Smooth muscle cell (in vitro differentiated cells): Measurements from ENCODE around the gene SSBP1. TPM values are rescaled to one million over a fixed set of nuclear protein-coding genes. Genes with fewer than 3 reads are reported as not detected.
"Not testable (repeated sequence)": the region's sequence is repeated elsewhere in the genome, so short reads cannot be mapped to it uniquely, and the experiment has no call there.

ENCODE experiments used
- DNase-seq: peaks from one replicate; lab custom pipeline; 2025; ENCODE audit not compliant: unreplicated experiment; lab: John Stamatoyannopoulos, UW
- H2AFZ ChIP-seq: fragments of 200-600 bp; sonication (generic); 2 replicates; pipeline ENCODE4 v1.6.0; 2016; ENCODE audit warnings: antibody characterized with exemption, low read depth, mild to moderate bottlenecking
- H3F3A ChIP-seq: fragments of 200-600 bp; sonication (generic); 2 replicates; pipeline ENCODE4 v1.6.0; 2017; ENCODE audit warnings: antibody characterized with exemption, low read depth
- H3K27ac ChIP-seq: fragments of 200-600 bp; sonication (generic); 2 replicates; pipeline ENCODE4 v1.5.1; 2016; ENCODE audit warnings: low read depth, mild to moderate bottlenecking
- H3K27me3 ChIP-seq: fragments of 200-600 bp; sonication (generic); 2 replicates; pipeline ENCODE4 v1.6.1; 2016; ENCODE audit warnings: low read depth, mild to moderate bottlenecking
- H3K36me3 ChIP-seq: fragments of 200-600 bp; sonication (generic); 2 replicates; pipeline ENCODE4 v1.5.1; 2016; ENCODE audit warnings: low read depth
- H3K4me1 ChIP-seq: fragments of 200-600 bp; sonication (generic); 2 replicates; pipeline ENCODE4 v1.5.1; 2016; ENCODE audit warnings: low read depth
- H3K4me2 ChIP-seq: fragments of 200-600 bp; sonication (generic); 2 replicates; pipeline ENCODE4 v1.6.0; 2016; ENCODE audit warnings: mild to moderate bottlenecking
- H3K4me3 ChIP-seq: fragments of 200-600 bp; sonication (generic); 2 replicates; pipeline ENCODE4 v1.5.1; 2016; ENCODE audit warnings: mild to moderate bottlenecking
- H3K79me2 ChIP-seq: fragments of 200-600 bp; sonication (generic); 2 replicates; pipeline ENCODE4 v1.6.0; 2016; ENCODE audit warnings: low read depth, mild to moderate bottlenecking
- H3K9ac ChIP-seq: fragments of 200-600 bp; sonication (generic); 2 replicates; pipeline ENCODE4 v1.6.0; 2016; ENCODE audit warnings: low read depth
- H3K9me3 ChIP-seq: fragments of 200-600 bp; sonication (generic); replicated peaks from 2 replicates; pipeline ENCODE4 v1.5.1; 2016; ENCODE audit warnings: low read depth
- H4K20me1 ChIP-seq: fragments of 200-600 bp; sonication (generic); 2 replicates; pipeline ENCODE4 v1.6.0; 2016; ENCODE audit warnings: low read depth
- WGBS: methylation state at CpG from one replicate; pipeline ENCODE4 v1.1.7; 2016; ENCODE audit warnings: low lambda C conversion rate; 5-methylcytosine and 5-hydroxymethylcytosine counted together
- polyA plus RNA-seq: library from polyadenylated mRNA; unstranded; fragments of >200 nt; fragmentation: Nextera tagmentation; extraction: Ambion mirVana; gene quantifications from 2 replicates; pipeline ENCODE4 v1.2.1, GENCODE V29; 2016
- total RNA-seq: library from RNA; depleted of rRNA; stranded (reverse); fragments of >200 nt; gene quantifications from 2 replicates; pipeline ENCODE4 v1.2.3, GENCODE V29; 2014
- TF ChIP-seq, protein P1 (sequence below): fragments of 200-600 bp; sonication (generic); IDR thresholded peaks from 2 replicates; pipeline ENCODE4 v1.5.1; 2017; ENCODE audit warnings: borderline replicate concordance, mild to moderate bottlenecking, antibody characterized with exemption; ENCODE audit not compliant: insufficient read depth, poor library complexity, severe bottlenecking

SSBP1 gene
- total and polyA plus RNA-seq, 2 experiments from 2014 or later: 202 to 255 TPM

DNA sequence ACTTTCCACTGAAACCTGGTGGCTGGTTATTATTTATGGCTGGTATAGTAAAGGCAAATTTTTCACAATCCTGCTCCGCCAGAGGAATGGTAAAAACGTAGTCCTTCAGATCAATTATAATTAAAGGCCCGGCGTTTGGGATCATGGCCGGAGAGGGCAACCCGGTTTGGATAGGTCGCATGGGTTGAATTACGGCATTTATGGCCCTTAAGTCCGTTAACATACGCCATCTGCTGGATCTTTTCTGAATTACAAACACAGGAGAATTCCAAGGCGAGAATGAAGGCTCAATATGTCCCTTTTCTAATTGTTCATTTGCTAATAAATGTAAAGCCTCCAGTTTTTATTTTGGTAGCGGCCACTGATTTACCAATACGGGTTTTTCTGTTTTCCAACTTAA is 14.5 kb downstream of the SSBP1 start:
- Histone ChIP-seq H3K27ac (no peak overlapping the region), H3K9me3 (peaks cover 13% of the 10 kb centered on the region), H4K20me1 (no peaks in the 10 kb centered on the region), H3K36me3 (peaks cover 53% of the 10 kb centered on the region), H2AFZ (no peak overlapping the region), H3K4me1 (no peaks in the 10 kb centered on the region), H3K27me3 (no peaks in the 10 kb centered on the region), H3K4me2 (no peak overlapping the region), H3K4me3 (no peak overlapping the region), H3F3A (no peaks in the 10 kb centered on the region), H3K79me2 (peaks cover 3% of the 10 kb centered on the region), H3K9ac (no peak overlapping the region)
- WGBS: 98% methylated on average over 13 of the region's 13 CpGs
- DNase-seq: no peak
- TF ChIP-seq, protein P1, sequence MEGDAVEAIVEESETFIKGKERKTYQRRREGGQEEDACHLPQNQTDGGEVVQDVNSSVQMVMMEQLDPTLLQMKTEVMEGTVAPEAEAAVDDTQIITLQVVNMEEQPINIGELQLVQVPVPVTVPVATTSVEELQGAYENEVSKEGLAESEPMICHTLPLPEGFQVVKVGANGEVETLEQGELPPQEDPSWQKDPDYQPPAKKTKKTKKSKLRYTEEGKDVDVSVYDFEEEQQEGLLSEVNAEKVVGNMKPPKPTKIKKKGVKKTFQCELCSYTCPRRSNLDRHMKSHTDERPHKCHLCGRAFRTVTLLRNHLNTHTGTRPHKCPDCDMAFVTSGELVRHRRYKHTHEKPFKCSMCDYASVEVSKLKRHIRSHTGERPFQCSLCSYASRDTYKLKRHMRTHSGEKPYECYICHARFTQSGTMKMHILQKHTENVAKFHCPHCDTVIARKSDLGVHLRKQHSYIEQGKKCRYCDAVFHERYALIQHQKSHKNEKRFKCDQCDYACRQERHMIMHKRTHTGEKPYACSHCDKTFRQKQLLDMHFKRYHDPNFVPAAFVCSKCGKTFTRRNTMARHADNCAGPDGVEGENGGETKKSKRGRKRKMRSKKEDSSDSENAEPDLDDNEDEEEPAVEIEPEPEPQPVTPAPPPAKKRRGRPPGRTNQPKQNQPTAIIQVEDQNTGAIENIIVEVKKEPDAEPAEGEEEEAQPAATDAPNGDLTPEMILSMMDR: peak; percentile 34

DNA sequence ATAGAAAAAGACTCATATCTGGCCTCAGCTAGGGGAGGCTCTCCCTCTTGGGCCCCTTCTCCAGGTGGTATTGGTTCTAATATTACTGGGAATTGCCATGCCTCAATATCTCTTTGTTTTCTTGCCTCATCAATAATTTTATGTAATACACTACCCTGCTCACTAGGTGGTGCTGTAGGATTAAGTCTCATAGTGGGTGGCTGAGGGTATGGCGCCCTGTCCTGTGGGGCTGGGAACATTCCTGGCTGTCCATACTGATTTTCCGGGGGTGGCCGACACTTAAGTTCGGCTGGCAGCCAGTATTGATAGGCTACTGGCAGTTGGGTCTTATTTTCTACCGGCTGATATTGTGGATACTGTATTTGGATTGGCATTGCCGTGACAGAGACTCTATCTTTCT is 16.8 kb downstream of the SSBP1 start:
- no peak for DNase-seq
- no peaks in the 10 kb centered on the region for H3K79me2 ChIP-seq
- no peak overlapping the region for H3K4me2 ChIP-seq
- no peaks in the 10 kb centered on the region for H3K27me3 ChIP-seq
- peaks cover 13% of the 10 kb centered on the region for H3K9me3 ChIP-seq
- no peaks in the 10 kb centered on the region for H4K20me1 ChIP-seq
- no peak overlapping the region for H3K4me3 ChIP-seq
- WGBS: 88% methylated on average over 6 of the region's 6 CpGs
- TF ChIP-seq, protein P1: peak; percentile 41
- no peaks in the 10 kb centered on the region for H3F3A ChIP-seq
- H3K9ac ChIP-seq: no peak overlapping the region
- H3K36me3 ChIP-seq: peaks cover 36% of the 10 kb centered on the region
- no peaks in the 10 kb centered on the region for H3K4me1 ChIP-seq
- H3K27ac ChIP-seq: no peak overlapping the region
- no peak overlapping the region for H2AFZ ChIP-seq

DNA sequence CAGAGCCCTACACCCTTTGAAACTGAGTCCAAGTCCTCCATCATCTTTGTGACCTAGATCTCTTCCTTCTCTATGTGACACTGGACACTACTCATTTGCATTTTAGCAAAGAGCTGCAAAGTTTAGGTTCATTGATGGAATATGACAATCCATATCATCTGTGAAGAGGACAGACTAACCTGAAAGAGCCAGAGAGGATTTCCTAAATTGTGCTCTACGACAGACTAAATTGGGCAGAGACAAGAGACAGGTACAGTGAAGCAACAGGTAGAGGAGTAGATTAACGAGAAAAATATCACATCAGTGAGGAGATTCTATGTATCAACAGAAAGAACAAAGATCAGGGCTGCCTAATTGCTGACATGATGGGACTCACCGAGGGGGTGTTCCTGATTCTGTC is 25.6 kb downstream of the SSBP1 start, which contains the start of gene TAS2R3:
TAS2R3 (plus strand) TSS at position 301 of the 400 bp plus-strand sequence; CDS start at position 363, 62 bp downstream.
- no peaks in the 10 kb centered on the region for H3K27me3 ChIP-seq
- no peaks in the 10 kb centered on the region for H3K36me3 ChIP-seq
- no peak within 1 kb of the TSS for H3K4me3 ChIP-seq
- H3K9ac ChIP-seq: no peak within 1 kb of the TSS
- H4K20me1 ChIP-seq: no peaks in the 10 kb centered on the region
- H3K9me3 ChIP-seq: no peaks in the 10 kb centered on the region
- TF ChIP-seq, protein P1: no peak
- no peak within 1 kb of the TSS for H3K27ac ChIP-seq
- WGBS: 96% methylated on average over 3 of the region's 3 CpGs
- H3K4me1 ChIP-seq: no peaks in the 10 kb centered on the region
- no peak for DNase-seq
- H3F3A ChIP-seq: no peaks in the 10 kb centered on the region
- H3K79me2 ChIP-seq: no peaks in the 10 kb centered on the region
- H3K4me2 ChIP-seq: no peak within 1 kb of the TSS
- H2AFZ ChIP-seq: no peak within 1 kb of the TSS

DNA sequence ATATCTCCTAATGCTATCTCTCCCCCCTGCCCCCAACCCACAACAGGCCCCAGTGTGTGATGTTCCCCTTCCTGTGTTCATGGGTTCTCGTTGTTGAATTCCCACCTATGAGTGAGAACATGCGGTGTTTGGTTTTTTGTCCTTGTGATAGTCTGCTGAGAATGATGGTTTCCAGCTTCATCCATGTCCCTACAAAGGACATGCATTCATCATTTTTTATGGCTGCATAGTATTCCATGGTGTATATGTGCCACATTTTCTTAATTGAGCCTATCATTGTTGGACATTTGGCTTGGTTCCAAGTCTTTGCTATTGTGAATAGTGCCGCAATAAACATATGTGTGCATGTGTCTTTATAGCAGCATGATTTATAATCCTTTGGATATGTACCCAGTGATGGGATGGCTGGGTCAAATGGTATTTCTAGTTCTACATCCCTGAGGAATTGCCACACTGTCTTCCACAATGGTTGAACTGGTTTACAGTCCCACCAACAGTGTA is 32.0 kb downstream of the SSBP1 start:
- not testable (repeated sequence) for H3K9ac ChIP-seq, H3K9me3 ChIP-seq, H2AFZ ChIP-seq, H3K4me2 ChIP-seq, H3K4me1 ChIP-seq, H3K27me3 ChIP-seq, H3K27ac ChIP-seq, DNase-seq, H3K79me2 ChIP-seq, H3F3A ChIP-seq, H3K4me3 ChIP-seq, H4K20me1 ChIP-seq, H3K36me3 ChIP-seq
- WGBS: 97% methylated on average over 3 of the region's 3 CpGs
